Endothelial cell of umbilical vein (primary cell): Measurements from ENCODE around the gene SARNP. TPM values are rescaled to one million over a fixed set of nuclear protein-coding genes. Genes with fewer than 3 reads are reported as not detected.

Experiments used
- BruUV-seq: library from RNA; stranded (reverse); fragments of 400-500 nt; replicated peaks from 2 replicates; lab custom pipeline; 2021; lab: Mats Ljungman, UMichigan
- CTCF ChIA-PET: fragments of 300-600, 350-600 bp; sonication (Branson Sonifier 250); formaldehyde crosslinking; loops from one replicate; lab custom pipeline; 2021; ENCODE audit warnings: antibody characterized with exemption, inconsistent platforms; lab: Charles Lee
- POLR2A ChIA-PET: fragments of 300-600, 350-600 bp; sonication (Branson Sonifier 250); formaldehyde crosslinking; loops from one replicate; lab custom pipeline; 2021; ENCODE audit warnings: antibody characterized with exemption, inconsistent platforms; lab: Charles Lee
- DNase-seq: peaks from one replicate; pipeline ENCODE4 v3.0.0-alpha.2; 2011; ENCODE audit warnings: low read depth, low spot score
- FAIRE-seq: peaks from 2 replicates; lab custom pipeline; 2011; peaks lifted over from hg19 to GRCh38; lab: Jason Lieb, UNC
- H2AFZ ChIP-seq: 2 replicates; pipeline ENCODE4 v1.6.0; 2012; ENCODE audit warnings: low read depth, low read length, control low read depth, inconsistent platforms
- H3K27ac ChIP-seq: 2 replicates; pipeline ENCODE4 v1.5.1; 2011; ENCODE audit warnings: low read depth, mild to moderate bottlenecking, control low read depth, low read length, moderate library complexity; ENCODE audit not compliant: insufficient read depth
- H3K27me3 ChIP-seq, 2 experiments: 2 replicates each; pipeline versions ENCODE4 v1.6.0 to v1.6.1; 2011; ENCODE audit warnings: low read length in 2 of 2, mixed read lengths in 1 of 2; ENCODE audit not compliant: control insufficient read depth in 2 of 2, insufficient read depth in 2 of 2
- H3K36me3 ChIP-seq, 2 experiments: 2 replicates in 1 of 2; 3 replicates in 1 of 2; pipeline ENCODE4 v1.5.1; 2011; ENCODE audit warnings: low read length in 2 of 2, mild to moderate bottlenecking in 1 of 2, moderate library complexity in 1 of 2; ENCODE audit not compliant: control insufficient read depth in 2 of 2, insufficient read depth in 2 of 2; ENCODE audit errors: extremely low read depth in 1 of 2
- H3K4me1 ChIP-seq: 3 replicates; pipeline ENCODE4 v1.5.1; 2011; ENCODE audit warnings: mild to moderate bottlenecking, low read length; ENCODE audit not compliant: control insufficient read depth, insufficient read depth; ENCODE audit errors: extremely low read depth
- H3K4me2 ChIP-seq: 2 replicates; pipeline ENCODE4 v1.6.1; 2011; ENCODE audit warnings: low read length, control low read depth, mixed read lengths; ENCODE audit not compliant: insufficient read depth
- H3K4me3 ChIP-seq, 3 experiments: fragments of 200-600 bp in 1 of 3; sonication (generic), shearing (Covaris generic) in 1 of 3; replicated peaks in 1 of 3; 2 replicates each; pipeline ENCODE4 v1.5.1; 2011 to 2016; ENCODE audit warnings: control low read depth in 3 of 3, low read length in 3 of 3, mild to moderate bottlenecking in 2 of 3, inconsistent platforms in 1 of 3, low read depth in 1 of 3, moderate library complexity in 1 of 3; ENCODE audit not compliant: insufficient read depth in 1 of 3
- H3K79me2 ChIP-seq: 2 replicates; pipeline ENCODE4 v1.6.0; 2012; ENCODE audit warnings: low read length, inconsistent platforms; ENCODE audit not compliant: control insufficient read depth, insufficient read depth
- H3K9ac ChIP-seq: replicated peaks from 2 replicates; pipeline ENCODE3; 2011; ENCODE audit warnings: low read length, control low read depth; ENCODE audit not compliant: insufficient read depth; ENCODE audit errors: extremely low read depth
- H3K9me1 ChIP-seq: replicated peaks from 3 replicates; pipeline ENCODE4 v1.6.0; 2011; ENCODE audit warnings: mild to moderate bottlenecking, low read length; ENCODE audit not compliant: control insufficient read depth, insufficient read depth; ENCODE audit errors: extremely low read depth
- H3K9me3 ChIP-seq: replicated peaks from 2 replicates; pipeline ENCODE4 v1.5.1; 2012; ENCODE audit warnings: low read length, inconsistent platforms; ENCODE audit not compliant: control insufficient read depth, insufficient read depth
- H4K20me1 ChIP-seq: replicated peaks from 2 replicates; pipeline ENCODE3; 2011; ENCODE audit warnings: mild to moderate bottlenecking, low read length; ENCODE audit not compliant: control insufficient read depth, insufficient read depth; ENCODE audit errors: extremely low read depth
- EZH2 ChIP-seq: IDR thresholded peaks from 2 replicates; pipeline ENCODE4 v1.6.1; 2012; ENCODE audit warnings: borderline replicate concordance, low read depth, mild to moderate bottlenecking, moderate library complexity, low read length, inconsistent platforms; ENCODE audit not compliant: severe bottlenecking
- FOS ChIP-seq: IDR thresholded peaks from 2 replicates; pipeline ENCODE4 v1.6.1; 2011; ENCODE audit warnings: mild to moderate bottlenecking, low read length, moderate library complexity, borderline replicate concordance; ENCODE audit not compliant: insufficient read depth
- GATA2 ChIP-seq: IDR thresholded peaks from 2 replicates; pipeline ENCODE4 v1.7.0; 2011; ENCODE audit warnings: low read depth, mild to moderate bottlenecking, moderate library complexity, mixed read lengths, low read length; ENCODE audit not compliant: insufficient read length, insufficient read depth
- JUN ChIP-seq: IDR thresholded peaks from 2 replicates; pipeline ENCODE4 v1.6.1; 2011; ENCODE audit warnings: borderline replicate concordance, low read depth; ENCODE audit not compliant: insufficient read length, insufficient read depth
- MYC ChIP-seq: IDR thresholded peaks from one replicate; pipeline ENCODE4 v1.6.1; 2011; ENCODE audit warnings: mild to moderate bottlenecking, low read depth, low read length
- POLR2A ChIP-seq: IDR thresholded peaks from 2 replicates; pipeline ENCODE4 v1.6.1; 2012; ENCODE audit warnings: low read depth, mild to moderate bottlenecking, control low read depth, low read length
- POLR2AphosphoS5 ChIP-seq: IDR thresholded peaks from 2 replicates; pipeline ENCODE4 v1.6.1; 2012; ENCODE audit warnings: low read depth, mild to moderate bottlenecking, control low read depth, low read length, moderate library complexity; ENCODE audit not compliant: insufficient read depth
- dilution Hi-C: fragments of 300-500 bp; cut with MboI; formaldehyde crosslinking; loops from one replicate; pipeline ENCODE4 v1.15.0; 2019; ENCODE audit warnings: low sequenced_read_pairs; ENCODE audit not compliant: extremely low pct_ligation_motif_present
- intact Hi-C: fragments of 100-400 bp; cut with micrococcal nuclease; formaldehyde crosslinking; loops from one replicate; pipeline ENCODE4 v1.10.0; 2022
- polyA plus RNA-seq, 4 experiments: library from polyadenylated mRNA; depleted of rRNA in 3 of 4; stranded (reverse) in 3 of 4; unstranded in 1 of 4; fragments of >200 nt; gene quantifications; 2 replicates each; pipeline versions ENCODE4 v1.2.1 to v1.2.3, GENCODE V29; 2011 to 2012; ENCODE audit warnings: missing spikeins in 1 of 4
- total RNA-seq: library from RNA; stranded (reverse); gene quantifications from 2 replicates; pipeline ENCODE4 v1.2.3, GENCODE V29; 2021
- TF ChIP-seq, protein P1 (sequence below): IDR thresholded peaks from 2 replicates; pipeline ENCODE4 v1.6.1; 2011; ENCODE audit not compliant: insufficient read depth, insufficient read length
- TF ChIP-seq, protein P2 (sequence below), 2 donors: IDR thresholded peaks; 1 replicate in 1 of 2; 2 replicates in 1 of 2; pipeline ENCODE4 v1.5.1; 2011; ENCODE audit warnings: low read length in 2 of 2, mild to moderate bottlenecking in 2 of 2, moderate library complexity in 2 of 2, control low read depth in 1 of 2, inconsistent platforms in 1 of 2, low read depth in 1 of 2; ENCODE audit not compliant: insufficient read depth in 1 of 2; ENCODE audit errors: extremely low read depth in 1 of 2

The SARNP gene
- total and polyA plus RNA-seq, 2 donors (not counting 3 experiments of a cell fraction or from before 2014, with no cell fraction given), result 88.1 to 101 TPM

DNA sequence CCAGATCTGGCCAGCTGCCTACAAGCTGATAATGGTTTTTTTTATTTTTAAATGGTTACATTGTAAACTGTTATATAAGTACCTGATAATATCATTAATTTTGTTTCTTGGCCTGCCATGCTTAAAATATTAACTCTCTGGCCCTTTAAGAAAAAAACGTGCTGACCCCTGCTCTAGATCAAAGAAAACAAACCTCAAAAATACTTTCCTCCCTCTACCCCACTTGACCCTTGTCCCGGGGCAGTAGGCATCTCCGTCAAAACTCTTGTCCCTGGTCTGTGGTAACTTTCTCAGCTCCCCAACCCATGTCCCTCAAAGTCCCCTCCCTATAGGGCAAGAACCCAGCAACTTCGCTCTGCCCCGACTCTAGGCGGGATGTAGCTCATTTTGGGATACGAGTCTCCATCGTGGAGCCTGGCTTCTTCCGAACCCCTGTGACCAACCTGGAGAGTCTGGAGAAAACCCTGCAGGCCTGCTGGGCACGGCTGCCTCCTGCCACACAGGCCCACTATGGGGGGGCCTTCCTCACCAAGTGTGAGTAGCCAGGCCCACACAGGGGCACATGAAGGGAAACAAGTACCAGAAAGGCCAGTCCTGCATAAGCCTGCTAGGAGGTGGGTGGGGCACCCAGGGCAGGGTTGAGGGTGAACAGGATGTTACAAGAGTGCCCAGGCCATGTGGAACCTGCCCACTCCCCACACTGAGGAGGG, 93.9 kb downstream of the SARNP start:
- no peaks in the 10 kb centered on the region for H4K20me1 ChIP-seq
- H3K9me3 ChIP-seq, result no peaks in the 10 kb centered on the region
- H3K36me3 ChIP-seq, result peaks cover 13 to 27% of the 10 kb centered on the region in 2 experiments
- no peak for FAIRE-seq
- no TSS peak for BruUV-seq
- peaks cover 17% of the 10 kb centered on the region for H3K4me1 ChIP-seq
- dilution Hi-C loops (no loop called here), intact Hi-C loops (loop anchor here (1.0 to 5.0 kb wide), 2 partner anchors 14 to 536 kb away; no protein-coding TSS in a partner anchor)
- H3K9ac ChIP-seq, result no peak overlapping the region
- no peaks in the 10 kb centered on the region for H3K27me3 ChIP-seq
- POLR2A ChIA-PET, result no interaction called here
- H3K4me2 ChIP-seq, result no peak overlapping the region
- H3K9me1 ChIP-seq, result no peaks in the 10 kb centered on the region
- H3K27ac ChIP-seq, result no peak overlapping the region
- H3K79me2 ChIP-seq, result peaks cover 29% of the 10 kb centered on the region
- no peak overlapping the region for H2AFZ ChIP-seq
- no peak for TF ChIP-seq FOS
- TF ChIP-seq MYC, result no peak
- TF ChIP-seq POLR2A, result no peak
- TF ChIP-seq, protein P1, sequence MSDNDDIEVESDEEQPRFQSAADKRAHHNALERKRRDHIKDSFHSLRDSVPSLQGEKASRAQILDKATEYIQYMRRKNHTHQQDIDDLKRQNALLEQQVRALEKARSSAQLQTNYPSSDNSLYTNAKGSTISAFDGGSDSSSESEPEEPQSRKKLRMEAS, result no peak
- TF ChIP-seq, protein P2, sequence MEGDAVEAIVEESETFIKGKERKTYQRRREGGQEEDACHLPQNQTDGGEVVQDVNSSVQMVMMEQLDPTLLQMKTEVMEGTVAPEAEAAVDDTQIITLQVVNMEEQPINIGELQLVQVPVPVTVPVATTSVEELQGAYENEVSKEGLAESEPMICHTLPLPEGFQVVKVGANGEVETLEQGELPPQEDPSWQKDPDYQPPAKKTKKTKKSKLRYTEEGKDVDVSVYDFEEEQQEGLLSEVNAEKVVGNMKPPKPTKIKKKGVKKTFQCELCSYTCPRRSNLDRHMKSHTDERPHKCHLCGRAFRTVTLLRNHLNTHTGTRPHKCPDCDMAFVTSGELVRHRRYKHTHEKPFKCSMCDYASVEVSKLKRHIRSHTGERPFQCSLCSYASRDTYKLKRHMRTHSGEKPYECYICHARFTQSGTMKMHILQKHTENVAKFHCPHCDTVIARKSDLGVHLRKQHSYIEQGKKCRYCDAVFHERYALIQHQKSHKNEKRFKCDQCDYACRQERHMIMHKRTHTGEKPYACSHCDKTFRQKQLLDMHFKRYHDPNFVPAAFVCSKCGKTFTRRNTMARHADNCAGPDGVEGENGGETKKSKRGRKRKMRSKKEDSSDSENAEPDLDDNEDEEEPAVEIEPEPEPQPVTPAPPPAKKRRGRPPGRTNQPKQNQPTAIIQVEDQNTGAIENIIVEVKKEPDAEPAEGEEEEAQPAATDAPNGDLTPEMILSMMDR (IDR thresholded peaks at IDR 0.05; ENCODE audit: extremely low read depth in 1 of 2, insufficient read depth in 1 of 2, low read depth in 1 of 2, low read length in 2 of 2), result no peak
- no peak for TF ChIP-seq EZH2
- TF ChIP-seq POLR2AphosphoS5, result no peak
- TF ChIP-seq GATA2, result no peak
- no peak for TF ChIP-seq JUN
- CTCF ChIA-PET, result interaction anchor here (11.1 kb wide), 1 partner anchor 14 kb away, joined by 151 read pairs; no protein-coding TSS in a partner anchor
- DNase-seq, result no peak
- no peak overlapping the region for H3K4me3 ChIP-seq
